H9 (cell line): ENCODE data around the gene NRXN3. TPM values are rescaled to one million over a fixed set of nuclear protein-coding genes. Genes with fewer than 3 reads are reported as not detected.

Experiments
- DNase-seq: peaks from one replicate; pipeline ENCODE4 v3.0.0-alpha.2; 2017
- H2AFZ ChIP-seq: one replicate; pipeline ENCODE4 v1.6.1; 2013; ENCODE audit warnings: mild to moderate bottlenecking, low read length, control low read depth, moderate library complexity
- H2AK5ac ChIP-seq: 2 replicates; pipeline ENCODE4 v1.6.1; 2013; ENCODE audit warnings: low read length, control low read depth, mixed read lengths; ENCODE audit not compliant: insufficient read length
- H2BK120ac ChIP-seq: one replicate; pipeline ENCODE4 v1.6.1; 2013; ENCODE audit warnings: low read depth, mild to moderate bottlenecking, low read length, control low read depth, inconsistent platforms; ENCODE audit not compliant: poor library complexity, severe bottlenecking
- H2BK12ac ChIP-seq: 2 replicates; pipeline ENCODE4 v1.6.1; 2013; ENCODE audit warnings: low read length, control low read depth, mixed read lengths, low read depth; ENCODE audit not compliant: insufficient read length
- H2BK15ac ChIP-seq: 2 replicates; pipeline ENCODE4 v1.6.1; 2013; ENCODE audit warnings: low read depth, low read length, control low read depth
- H2BK20ac ChIP-seq: one replicate; pipeline ENCODE4 v1.6.1; 2013; ENCODE audit warnings: low read depth, mild to moderate bottlenecking, low read length, control low read depth, inconsistent platforms; ENCODE audit not compliant: poor library complexity, severe bottlenecking
- H2BK5ac ChIP-seq: 2 replicates; pipeline ENCODE4 v1.6.1; 2013; ENCODE audit warnings: low read length, control low read depth, mixed read lengths; ENCODE audit not compliant: insufficient read length
- H3K14ac ChIP-seq: 2 replicates; pipeline ENCODE4 v1.6.1; 2013; ENCODE audit warnings: low read length, control low read depth; ENCODE audit not compliant: insufficient read depth
- H3K18ac ChIP-seq: 2 replicates; pipeline ENCODE4 v1.6.1; 2013; ENCODE audit warnings: low read depth, mild to moderate bottlenecking, mixed read lengths, low read length, control low read depth; ENCODE audit not compliant: insufficient read length
- H3K23ac ChIP-seq: 2 replicates; pipeline ENCODE4 v1.6.1; 2013; ENCODE audit warnings: low read length, control low read depth, mixed read lengths, low read depth; ENCODE audit not compliant: insufficient read length
- H3K23me2 ChIP-seq: 2 replicates; pipeline ENCODE4 v1.6.1; 2013; ENCODE audit warnings: low read depth, mild to moderate bottlenecking, mixed read lengths, low read length, control low read depth; ENCODE audit not compliant: insufficient read length, poor library complexity, severe bottlenecking
- H3K27ac ChIP-seq: 2 replicates; pipeline ENCODE4 v1.5.1; 2013; ENCODE audit warnings: low read length, control low read depth, mixed read lengths, low read depth; ENCODE audit not compliant: insufficient read length
- H3K27me3 ChIP-seq: 2 replicates; pipeline ENCODE4 v1.6.1; 2013; ENCODE audit warnings: low read length, control low read depth, inconsistent platforms; ENCODE audit not compliant: insufficient read depth
- H3K4ac ChIP-seq: 2 replicates; pipeline ENCODE4 v1.6.1; 2013; ENCODE audit warnings: low read depth, mild to moderate bottlenecking, control low read depth, inconsistent platforms, low read length, moderate library complexity
- H3K4me1 ChIP-seq: 2 replicates; pipeline ENCODE4 v1.6.1; 2013; ENCODE audit warnings: low read length, control low read depth, inconsistent platforms; ENCODE audit not compliant: insufficient read depth
- H3K4me2 ChIP-seq: 2 replicates; pipeline ENCODE4 v1.6.1; 2013; ENCODE audit warnings: low read length, control low read depth, mixed read lengths; ENCODE audit not compliant: insufficient read length, insufficient read depth
- H3K56ac ChIP-seq: 2 replicates; pipeline ENCODE4 v1.6.1; 2013; ENCODE audit warnings: low read depth, mild to moderate bottlenecking, mixed read lengths, low read length, control low read depth; ENCODE audit not compliant: insufficient read length
- H3K79me1 ChIP-seq: 2 replicates; pipeline ENCODE4 v1.6.1; 2013; ENCODE audit warnings: low read depth, mild to moderate bottlenecking, moderate library complexity, low read length, control low read depth, inconsistent platforms; ENCODE audit not compliant: insufficient read depth, poor library complexity, severe bottlenecking
- H3K79me2 ChIP-seq: 2 replicates; pipeline ENCODE4 v1.6.1; 2013; ENCODE audit warnings: low read length, control low read depth, inconsistent platforms; ENCODE audit not compliant: insufficient read depth
- H3K9ac ChIP-seq: 2 replicates; pipeline ENCODE4 v1.6.1; 2013; ENCODE audit warnings: low read length, control low read depth, mixed read lengths; ENCODE audit not compliant: insufficient read length; ENCODE audit errors: extremely low read depth
- H3K9me3 ChIP-seq: one replicate; pipeline ENCODE4 v1.6.1; 2013; ENCODE audit warnings: low read depth, low read length, inconsistent platforms; ENCODE audit not compliant: control insufficient read depth
- H3T11ph ChIP-seq: one replicate; pipeline ENCODE4 v1.6.1; 2013; ENCODE audit warnings: mild to moderate bottlenecking, low read length, control low read depth, inconsistent platforms
- H4K20me1 ChIP-seq: one replicate; pipeline ENCODE4 v1.6.1; 2013; ENCODE audit not compliant: control insufficient read depth, insufficient read length, insufficient read depth
- H4K5ac ChIP-seq: 2 replicates; pipeline ENCODE4 v1.6.1; 2013; ENCODE audit warnings: low read depth, mild to moderate bottlenecking, mixed read lengths, low read length, control low read depth; ENCODE audit not compliant: insufficient read length
- H4K8ac ChIP-seq: replicated peaks from 2 replicates; pipeline ENCODE4 v1.6.1; 2013; ENCODE audit warnings: low read length, control low read depth, mixed read lengths, low read depth; ENCODE audit not compliant: insufficient read length
- H4K91ac ChIP-seq: 2 replicates; pipeline ENCODE4 v1.6.1; 2013; ENCODE audit warnings: low read depth, mild to moderate bottlenecking, moderate library complexity, mixed read lengths, low read length, control low read depth; ENCODE audit not compliant: insufficient read length
- H3K27ac Mint-ChIP-seq, 3 experiments: 2 replicates in 2 of 3; 3 replicates in 1 of 3; pipeline ENCODE4 v1.8.0; 2020 to 2021; ENCODE audit warnings: mixed read lengths in 3 of 3, mild to moderate bottlenecking in 1 of 3, moderate library complexity in 1 of 3
- H3K27me3 Mint-ChIP-seq: 2 replicates; pipeline ENCODE4 v1.8.0; 2021; ENCODE audit warnings: low read depth, mild to moderate bottlenecking, moderate library complexity, mixed read lengths
- H3K36me3 Mint-ChIP-seq, 3 experiments: 2 replicates in 2 of 3; 3 replicates in 1 of 3; pipeline ENCODE4 v1.8.0; 2020 to 2021; ENCODE audit warnings: low read depth in 3 of 3, mixed read lengths in 3 of 3; ENCODE audit not compliant: insufficient read depth in 1 of 3
- H3K4me1 Mint-ChIP-seq, 2 experiments: 2 replicates each; pipeline ENCODE4 v1.8.0; 2020; ENCODE audit warnings: mixed read lengths in 2 of 2
- H3K4me3 Mint-ChIP-seq, 2 experiments: 2 replicates in 1 of 2; 3 replicates in 1 of 2; pipeline ENCODE4 v1.8.0; 2020 to 2021; ENCODE audit warnings: mild to moderate bottlenecking in 2 of 2, mixed read lengths in 2 of 2, moderate library complexity in 1 of 2
- H3K9me3 Mint-ChIP-seq, 2 experiments: 2 replicates in 1 of 2; 3 replicates in 1 of 2; pipeline ENCODE4 v1.8.0; 2020; ENCODE audit warnings: mild to moderate bottlenecking in 2 of 2, mixed read lengths in 2 of 2, moderate library complexity in 1 of 2
- WGBS: extraction: QIAGEN DNeasy Blood & Tissue Kit; methylation state at CpG from one replicate; pipeline ENCODE4 v1.1.7; 2013; ENCODE audit warnings: missing lambda C conversion rate, low lambda C conversion rate, mixed read lengths; ENCODE audit not compliant: insufficient read length; ENCODE audit errors: extremely low coverage; 5-methylcytosine and 5-hydroxymethylcytosine counted together
- total RNA-seq: library from RNA; stranded (reverse); gene quantifications from 2 replicates; pipeline ENCODE4 v1.2.1, GENCODE V29; 2021
- TF ChIP-seq, protein P1 (sequence below): fragments of 200-600 bp; sonication (generic); conservative IDR thresholded peaks from 3 replicates; pipeline ENCODE4 v1.8.0; 2021; ENCODE audit warnings: antibody characterized with exemption, mild to moderate bottlenecking

NRXN3 gene
- total RNA-seq, 1 experiment from 2014 or later = 1.8 TPM

GRCh38 chr14:79573486-79573885 lies 1403.3 kb downstream of the NRXN3 start:
- Mint-ChIP-seq H3K27ac (no peak overlapping the region), H3K36me3 (no peaks in the 10 kb centered on the region), H3K9me3 (no peaks in the 10 kb centered on the region), H3K27me3 (no peaks in the 10 kb centered on the region; the same call in 1 of the 2 replicates), H3K4me1 (peaks cover 33 to 37% of the 10 kb centered on the region in 2 experiments), H3K4me3 (no peak overlapping the region)
- Histone ChIP-seq H2BK12ac (no peak overlapping the region), H2BK15ac (no peak overlapping the region), H3K56ac (no peak overlapping the region), H4K8ac (no peak overlapping the region), H2BK20ac (no peak overlapping the region), H3K14ac (no peak overlapping the region), H3K23ac (no peak overlapping the region), H3K4me1 (no peaks in the 10 kb centered on the region; the same call in 1 of the 2 replicates), H3T11ph (no peak overlapping the region), H3K4ac (no peak overlapping the region), H2BK120ac (no peak overlapping the region), H3K9me3 (no peaks in the 10 kb centered on the region), H4K91ac (no peak overlapping the region), H4K5ac (no peak overlapping the region), H2BK5ac (no peak overlapping the region), H3K18ac (no peak overlapping the region), H3K4me2 (no peak overlapping the region), H3K27me3 (no peaks in the 10 kb centered on the region), H4K20me1 (no peaks in the 10 kb centered on the region), H3K79me1 (no peaks in the 10 kb centered on the region), H3K27ac (no peak overlapping the region), H2AK5ac (no peak overlapping the region), H3K23me2 (peaks cover 3% of the 10 kb centered on the region), H3K79me2 (no peaks in the 10 kb centered on the region), H3K9ac (no peak overlapping the region), H2AFZ (no peak overlapping the region)
- TF ChIP-seq, protein P1, sequence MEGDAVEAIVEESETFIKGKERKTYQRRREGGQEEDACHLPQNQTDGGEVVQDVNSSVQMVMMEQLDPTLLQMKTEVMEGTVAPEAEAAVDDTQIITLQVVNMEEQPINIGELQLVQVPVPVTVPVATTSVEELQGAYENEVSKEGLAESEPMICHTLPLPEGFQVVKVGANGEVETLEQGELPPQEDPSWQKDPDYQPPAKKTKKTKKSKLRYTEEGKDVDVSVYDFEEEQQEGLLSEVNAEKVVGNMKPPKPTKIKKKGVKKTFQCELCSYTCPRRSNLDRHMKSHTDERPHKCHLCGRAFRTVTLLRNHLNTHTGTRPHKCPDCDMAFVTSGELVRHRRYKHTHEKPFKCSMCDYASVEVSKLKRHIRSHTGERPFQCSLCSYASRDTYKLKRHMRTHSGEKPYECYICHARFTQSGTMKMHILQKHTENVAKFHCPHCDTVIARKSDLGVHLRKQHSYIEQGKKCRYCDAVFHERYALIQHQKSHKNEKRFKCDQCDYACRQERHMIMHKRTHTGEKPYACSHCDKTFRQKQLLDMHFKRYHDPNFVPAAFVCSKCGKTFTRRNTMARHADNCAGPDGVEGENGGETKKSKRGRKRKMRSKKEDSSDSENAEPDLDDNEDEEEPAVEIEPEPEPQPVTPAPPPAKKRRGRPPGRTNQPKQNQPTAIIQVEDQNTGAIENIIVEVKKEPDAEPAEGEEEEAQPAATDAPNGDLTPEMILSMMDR = no peak
- WGBS = no CpG with 5 or more reads among the region's 2 CpGs
- no peak for DNase-seq
